SW480 (cell line): ENCODE data around the gene CD302.
"Not testable (repeated sequence)": the region's sequence is repeated elsewhere in the genome, so short reads cannot be mapped to it uniquely, and the experiment has no call there.

ENCODE experiments used
- DNase-seq: peaks from one replicate; pipeline ENCODE4 v3.0.0-alpha.2; 2016; ENCODE audit warnings: low spot score

Gene CD302, protein sequence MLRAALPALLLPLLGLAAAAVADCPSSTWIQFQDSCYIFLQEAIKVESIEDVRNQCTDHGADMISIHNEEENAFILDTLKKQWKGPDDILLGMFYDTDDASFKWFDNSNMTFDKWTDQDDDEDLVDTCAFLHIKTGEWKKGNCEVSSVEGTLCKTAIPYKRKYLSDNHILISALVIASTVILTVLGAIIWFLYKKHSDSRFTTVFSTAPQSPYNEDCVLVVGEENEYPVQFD

DNA sequence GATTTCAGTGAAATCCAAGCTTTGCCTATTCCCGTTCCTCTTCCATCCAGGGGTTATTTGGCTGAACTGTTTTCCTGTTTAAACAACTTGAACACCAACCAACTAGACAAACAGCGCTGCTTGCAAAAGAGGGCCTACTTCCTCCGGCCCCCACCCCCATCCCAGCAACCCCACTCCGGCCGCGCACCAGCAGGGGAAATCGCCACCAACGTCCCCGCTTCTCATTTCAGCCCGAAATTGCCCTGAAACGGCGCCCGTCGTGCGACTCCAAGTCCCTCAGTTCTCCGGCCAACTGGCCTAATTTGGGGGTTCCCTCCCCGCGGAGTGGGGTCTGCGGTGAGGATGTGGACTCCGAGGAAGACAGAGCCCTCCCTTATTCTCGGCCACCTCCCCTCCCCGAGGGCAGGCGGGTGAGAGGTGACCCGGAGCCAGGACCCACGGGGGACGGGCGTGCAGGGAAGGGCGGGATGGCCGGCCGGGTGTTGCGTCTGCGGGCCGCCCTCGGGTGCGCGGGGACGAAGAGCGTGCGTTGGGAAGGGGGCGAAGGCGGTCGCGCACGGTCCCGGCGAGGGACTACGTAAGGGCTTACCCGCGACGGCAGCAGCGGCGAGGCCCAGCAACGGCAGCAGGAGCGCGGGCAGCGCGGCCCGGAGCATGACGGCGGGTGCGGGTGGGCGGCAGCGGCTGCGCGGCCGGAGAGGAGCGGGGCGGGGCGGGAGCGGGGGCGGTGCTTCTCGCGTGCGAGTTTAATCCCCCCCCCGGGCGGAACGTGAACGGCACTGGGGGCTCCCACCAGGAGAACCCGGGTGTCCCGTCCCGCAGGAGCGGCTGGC lies at the start of gene CD302:
TSS of gene CD302 (minus strand) at position 666 of the 833 bp plus-strand sequence. CDS start at position 656, 10 bp downstream.
- DNase-seq: peak; percentile 27

DNA sequence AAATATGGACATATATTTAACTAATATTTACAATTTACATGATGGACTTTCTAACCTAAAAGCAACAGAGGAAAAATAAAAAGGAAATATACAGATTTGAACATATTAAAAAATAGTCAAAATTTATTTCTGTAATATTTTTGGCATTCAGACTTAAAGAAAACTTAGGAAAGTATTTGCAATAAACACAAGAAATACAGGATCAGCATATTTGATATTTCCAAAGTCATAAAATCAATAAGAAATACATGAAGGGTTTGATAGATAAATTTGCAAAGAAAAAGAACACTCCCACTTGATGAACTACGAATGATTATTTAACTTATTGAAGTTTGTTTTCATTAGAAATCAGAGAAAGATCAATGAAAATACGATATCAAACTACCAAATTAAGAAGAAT lies 48.6 kb upstream of the CD302 start:
- no peak for DNase-seq

DNA sequence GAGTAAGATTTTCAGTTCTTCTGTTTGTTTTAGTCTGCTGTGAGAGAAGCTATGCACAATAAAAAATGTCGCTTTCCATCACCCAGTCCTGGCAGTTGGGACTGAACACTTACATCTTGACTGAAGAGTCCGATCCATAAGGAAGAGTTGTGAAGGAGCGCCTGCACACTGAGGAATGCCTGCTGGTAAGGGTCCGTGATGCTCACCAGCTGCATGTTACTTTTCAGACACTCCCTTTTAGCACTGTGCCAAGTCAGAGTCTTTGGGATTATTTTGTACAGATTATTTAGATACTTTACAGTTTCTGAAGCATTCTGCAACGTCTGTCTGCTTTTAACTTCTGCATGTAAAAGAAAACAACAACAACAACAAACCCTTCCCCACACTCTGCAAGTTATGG lies 42.6 kb upstream of the CD302 start:
- no peak for DNase-seq

DNA sequence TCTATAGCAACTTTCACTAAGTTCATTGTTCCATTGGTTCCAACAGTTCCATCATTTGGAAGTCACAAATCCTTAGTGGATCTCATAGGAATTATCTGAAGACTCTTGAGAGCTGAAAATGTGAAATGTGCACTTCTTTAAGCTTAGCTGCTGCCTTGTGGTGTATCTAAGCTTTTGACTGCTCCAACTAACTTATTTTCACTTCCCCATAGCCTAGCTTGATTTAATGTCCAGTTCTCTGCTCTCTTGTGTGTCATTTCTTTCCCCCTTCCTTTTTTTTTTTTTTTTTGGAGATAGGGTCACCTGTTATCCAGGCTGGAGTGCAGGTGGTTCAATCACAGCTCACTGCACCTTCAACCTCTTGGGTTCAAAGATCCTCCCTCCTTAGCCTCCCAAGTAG lies 34.9 kb upstream of the CD302 start:
- no peak for DNase-seq

DNA sequence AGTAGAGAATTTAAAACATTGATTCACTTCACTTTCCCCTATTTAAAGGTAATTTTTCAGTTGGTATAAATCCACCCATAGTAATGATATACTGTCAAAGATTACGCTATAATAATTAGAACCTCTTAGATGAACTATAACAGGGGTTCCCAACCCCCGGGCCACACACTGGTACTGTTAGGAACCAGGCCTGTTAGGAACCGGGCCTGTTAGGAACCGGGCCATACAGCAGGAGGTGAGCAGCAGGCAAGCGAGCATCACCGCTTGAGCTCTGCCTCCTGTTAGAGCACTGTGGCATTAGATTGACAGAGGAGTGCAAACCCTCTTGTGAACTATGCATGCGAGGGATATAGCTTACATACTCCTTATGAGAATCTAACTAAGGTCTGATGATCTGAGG lies 34.0 kb upstream of the CD302 start:
- no peak for DNase-seq

DNA sequence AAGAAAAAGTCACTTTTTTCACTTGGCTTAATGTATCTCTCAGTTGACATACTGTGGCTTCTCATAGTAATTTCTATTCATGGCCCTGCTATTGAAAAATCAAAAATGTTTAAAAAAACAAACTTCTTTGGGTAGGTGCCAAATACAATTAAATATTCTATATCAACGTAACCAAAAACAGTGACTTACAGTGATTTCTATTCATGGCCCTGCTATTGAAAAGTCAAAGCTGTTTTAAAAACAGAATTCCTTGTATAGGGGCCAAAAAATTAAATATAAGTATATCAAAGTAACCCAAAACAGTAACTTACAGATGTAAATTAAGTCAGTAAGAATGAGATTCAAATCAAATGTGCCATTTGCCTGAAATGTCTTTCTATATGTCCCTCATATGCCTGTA lies 31.4 kb upstream of the CD302 start:
- no peak for DNase-seq

DNA sequence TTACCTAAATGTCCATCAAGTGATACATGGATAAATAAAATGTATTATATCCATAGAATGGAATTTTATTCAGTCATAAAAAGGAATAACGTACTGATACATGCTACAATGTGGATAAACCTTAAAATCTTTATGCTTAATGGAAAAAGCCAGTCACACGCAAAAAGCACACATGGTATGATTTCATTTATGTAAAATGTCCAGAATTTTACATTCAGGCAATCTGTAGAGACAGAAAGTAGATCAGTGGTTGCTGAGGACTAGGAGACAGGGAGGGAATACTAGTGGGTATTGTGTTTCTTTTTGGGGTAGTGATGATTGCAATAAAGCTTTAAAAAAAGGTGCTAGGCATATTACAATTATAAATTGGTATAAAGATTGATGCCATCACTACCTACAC lies 30.7 kb upstream of the CD302 start:
- no peak for DNase-seq

DNA sequence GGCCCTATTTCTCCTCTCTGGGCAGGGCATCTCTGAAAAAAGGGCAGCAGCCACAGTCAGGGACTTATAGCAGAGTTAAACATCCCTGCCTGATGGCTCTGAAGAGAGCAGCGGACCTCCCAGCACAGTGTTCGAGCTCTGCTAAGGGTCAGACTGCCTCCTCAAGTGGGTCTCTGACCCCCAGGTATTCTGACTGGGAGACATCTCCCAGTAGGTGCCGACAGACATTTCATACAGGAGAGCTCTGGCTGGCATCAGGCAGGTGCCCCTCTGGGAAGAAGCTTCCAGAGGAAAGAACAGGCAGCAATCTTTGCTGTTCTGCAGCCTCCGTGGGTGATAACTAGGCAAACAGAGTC lies 24.4 kb upstream of the CD302 start:
- DNase-seq: not testable (repeated sequence)

DNA sequence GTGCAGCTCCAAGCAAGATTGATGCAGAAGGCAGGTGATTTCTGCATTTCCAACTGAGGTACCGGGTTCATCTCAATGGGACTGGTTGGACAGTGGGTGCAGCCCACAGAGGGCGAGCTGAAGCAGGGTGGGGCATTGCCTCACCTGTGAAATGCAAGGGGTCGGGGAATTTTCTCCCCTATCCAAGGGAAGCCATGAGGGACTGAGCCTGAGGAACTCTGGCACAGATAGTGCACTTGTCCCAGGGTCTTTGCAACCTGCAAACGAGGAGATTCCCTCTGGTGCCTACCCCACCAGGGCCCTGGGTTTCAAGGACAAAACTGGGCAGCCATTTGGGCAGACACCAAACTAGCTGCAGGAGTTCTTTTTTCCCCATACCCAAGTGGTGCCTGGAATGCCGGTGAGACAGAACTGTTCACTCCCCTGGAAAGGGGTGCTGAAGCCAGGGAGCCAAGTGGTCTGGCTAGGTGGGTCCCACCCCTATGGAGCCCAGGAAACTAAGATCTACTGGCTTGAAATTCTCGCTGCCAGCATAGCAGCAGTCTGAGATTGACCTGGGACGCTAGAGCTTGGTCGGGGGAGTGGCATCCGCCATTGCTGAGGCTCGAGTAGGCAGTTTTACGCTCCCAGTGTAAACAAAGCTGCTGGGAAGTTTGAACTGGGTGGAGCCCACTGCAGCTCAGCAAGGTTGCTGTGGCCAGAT lies 23.9 kb upstream of the CD302 start:
- not testable (repeated sequence) for DNase-seq

DNA sequence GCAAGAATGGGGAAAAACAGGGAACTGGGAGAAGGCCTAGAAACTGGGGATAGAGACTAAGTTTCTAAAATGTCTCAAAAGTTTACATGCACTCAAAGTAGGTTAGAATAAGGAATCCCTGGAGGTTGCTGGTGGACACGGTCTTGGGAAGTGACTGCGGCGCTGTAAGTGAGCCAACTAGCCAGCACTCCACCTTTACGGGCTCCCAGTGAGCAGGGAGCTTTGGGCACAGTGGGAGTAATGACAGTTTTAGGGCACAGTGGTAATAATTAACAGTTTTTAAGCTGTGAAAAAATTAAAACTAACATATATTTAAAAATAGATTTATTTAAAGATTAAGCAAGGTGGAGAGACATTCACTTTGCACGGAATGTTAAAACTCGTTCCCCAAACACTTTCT lies 20.9 kb upstream of the CD302 start:
- DNase-seq: no peak

DNA sequence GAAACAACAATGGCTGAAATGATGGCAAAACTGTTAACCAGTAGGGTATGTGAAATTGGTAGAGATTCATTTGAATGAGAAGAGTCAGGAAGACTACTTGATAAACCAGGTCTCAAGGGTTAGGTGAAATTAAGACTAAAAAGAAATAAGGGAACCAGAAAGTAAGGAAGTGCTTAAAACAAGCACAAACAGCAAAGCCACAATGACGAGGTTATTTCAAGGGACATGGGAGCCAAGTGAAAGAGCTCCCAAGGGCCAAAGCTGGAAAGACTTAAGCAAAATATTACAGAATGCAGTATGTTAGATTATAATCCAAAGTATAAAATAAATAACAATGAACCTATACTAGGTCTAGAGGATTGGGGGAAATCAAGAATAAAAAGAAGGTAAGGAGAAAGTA lies 19.3 kb upstream of the CD302 start:
- DNase-seq: no peak

DNA sequence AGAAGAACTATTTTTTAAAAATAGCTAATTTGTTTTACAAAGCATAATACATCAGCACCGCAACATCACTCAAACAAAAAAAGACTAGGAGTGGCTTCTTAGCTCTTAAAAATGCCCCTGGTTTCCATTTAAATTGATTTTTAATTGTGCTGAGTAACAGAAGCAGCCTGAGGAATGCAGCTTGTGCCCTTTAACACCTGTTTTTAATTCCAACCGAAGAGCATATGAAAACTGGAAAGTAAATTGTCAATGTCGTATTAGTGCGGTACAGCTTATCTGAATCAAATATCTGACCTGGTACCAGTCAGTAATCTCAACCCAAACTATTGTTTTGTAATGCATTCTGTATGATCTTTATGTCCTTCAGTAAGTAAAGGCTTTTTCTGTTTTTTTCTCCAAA lies 13.2 kb upstream of the CD302 start:
- no peak for DNase-seq

DNA sequence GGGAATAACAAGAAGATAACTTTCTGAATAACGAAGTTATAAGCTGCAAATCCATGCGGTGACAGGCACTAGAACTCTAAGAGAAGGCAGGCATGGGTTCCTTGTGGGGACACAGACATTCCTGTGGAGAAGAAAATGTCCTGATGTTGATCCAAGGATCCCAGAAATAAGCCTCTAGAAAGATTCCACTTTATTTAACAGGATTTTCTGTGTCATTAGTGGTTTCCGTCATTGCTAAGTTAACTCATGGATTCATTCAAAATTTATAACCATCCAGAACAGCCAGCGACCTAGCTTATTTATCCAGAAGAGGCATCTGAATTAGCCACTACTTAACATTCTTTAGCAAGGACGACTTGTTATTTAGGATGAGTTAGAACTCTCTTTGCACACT lies 10.0 kb upstream of the CD302 start:
- no peak for DNase-seq

DNA sequence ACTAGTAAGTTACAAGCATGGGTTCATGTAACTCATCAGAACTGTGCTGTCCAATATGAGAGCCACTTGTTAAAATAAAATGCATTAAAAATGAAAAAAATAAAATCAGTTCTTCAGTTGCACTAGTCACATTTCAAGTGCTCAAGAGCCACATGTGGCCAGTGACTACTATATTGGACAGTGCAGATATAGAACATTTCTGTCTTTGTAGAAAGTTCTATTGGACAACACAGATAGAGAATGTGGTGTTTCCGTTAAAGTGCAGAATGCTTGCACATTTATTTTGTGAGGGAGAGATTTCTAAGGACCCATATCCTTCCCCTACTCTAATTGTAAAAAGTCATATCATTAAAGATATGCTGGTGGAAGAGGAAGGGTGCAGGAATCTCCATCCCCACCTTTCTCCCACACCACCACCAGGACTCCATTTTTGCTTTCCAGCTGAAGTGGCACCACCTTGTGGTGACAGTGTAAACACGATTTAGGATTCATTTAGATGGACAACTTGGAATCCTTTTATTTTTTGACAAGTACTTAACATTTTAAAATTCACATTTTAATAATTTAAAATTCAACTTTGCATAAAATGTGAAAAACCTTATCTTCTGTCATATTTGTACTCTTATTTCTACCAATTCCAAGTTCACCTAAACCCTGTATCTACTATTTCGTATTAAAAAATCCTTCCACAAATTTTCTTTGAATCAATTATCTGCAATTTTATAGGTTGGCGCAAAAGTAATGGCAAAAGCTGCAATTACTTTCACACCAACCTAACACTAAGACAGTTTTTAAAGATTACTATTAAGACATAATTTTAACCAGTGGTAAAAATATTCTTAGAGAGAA lies 9.4 kb upstream of the CD302 start:
- peak; percentile 48 for DNase-seq

DNA sequence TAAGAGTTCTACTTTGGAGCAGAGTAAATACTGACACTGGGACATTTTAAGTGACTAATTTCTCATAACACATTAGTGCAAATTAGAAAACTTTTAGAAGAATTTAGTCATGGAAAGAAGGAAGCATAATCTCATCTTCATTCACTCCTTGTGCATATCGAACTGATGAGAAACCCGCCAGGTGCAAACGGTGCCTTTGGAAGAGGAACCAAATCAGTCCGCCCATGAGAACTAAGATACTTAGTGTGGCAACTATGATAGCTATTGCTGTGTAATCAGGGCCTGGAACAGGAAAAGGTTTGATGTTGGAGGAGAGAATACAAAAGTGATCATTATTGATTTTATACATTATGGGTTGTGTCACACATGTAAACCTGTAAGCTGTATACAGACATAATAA lies 6.9 kb upstream of the CD302 start:
- DNase-seq: no peak

DNA sequence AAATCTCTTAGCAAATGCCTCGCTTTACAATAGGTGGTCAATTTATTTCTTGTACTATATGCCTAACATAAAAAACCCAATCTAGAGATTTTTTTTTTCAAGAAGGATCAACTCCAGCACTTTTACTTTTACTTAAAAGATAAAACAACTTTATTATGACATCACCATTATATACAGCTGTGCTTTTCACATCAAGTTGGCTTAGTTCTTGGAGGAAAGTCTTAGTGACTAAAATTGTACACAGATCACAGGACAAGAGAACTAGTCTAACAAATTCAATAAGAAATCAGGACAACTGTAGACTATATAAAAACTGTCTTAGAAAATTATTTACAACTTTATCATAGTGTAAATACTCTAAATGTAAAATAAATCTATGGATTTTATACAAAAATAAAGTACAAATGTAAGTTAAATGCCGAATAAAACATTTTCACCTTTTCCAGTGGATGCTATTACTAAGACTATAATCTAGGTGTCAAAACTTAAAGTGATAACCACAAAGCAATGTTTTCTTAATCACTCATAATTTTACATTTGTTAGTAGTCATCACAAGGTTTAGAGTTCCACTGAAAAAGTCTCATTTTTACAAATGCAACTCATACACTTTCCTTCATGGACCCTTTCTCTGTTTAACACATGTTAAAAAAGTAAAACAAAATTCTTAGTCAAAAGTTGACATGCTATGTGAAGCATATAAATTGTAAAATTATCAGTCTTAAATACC lies 5.4 kb upstream of the CD302 start:
- no peak for DNase-seq

DNA sequence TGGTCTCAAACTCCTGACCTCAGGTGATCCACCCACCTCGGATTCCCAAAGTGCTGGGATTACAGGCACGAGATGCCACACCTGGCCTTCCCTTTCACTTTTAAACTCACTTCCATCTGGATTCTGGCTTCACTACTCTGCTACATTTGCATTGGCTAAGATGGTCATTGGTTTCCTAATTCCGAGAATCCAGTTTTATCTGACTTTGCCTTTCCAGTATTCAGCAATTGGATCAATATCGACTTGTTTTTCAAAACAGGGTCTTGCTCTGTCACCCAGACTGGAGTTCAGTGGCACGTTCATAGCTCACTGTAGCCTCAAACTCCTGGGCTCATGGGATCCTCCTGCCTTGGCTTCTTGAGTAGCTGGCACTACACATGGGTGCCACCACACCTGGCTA lies 4.7 kb upstream of the CD302 start:
- no peak for DNase-seq

DNA sequence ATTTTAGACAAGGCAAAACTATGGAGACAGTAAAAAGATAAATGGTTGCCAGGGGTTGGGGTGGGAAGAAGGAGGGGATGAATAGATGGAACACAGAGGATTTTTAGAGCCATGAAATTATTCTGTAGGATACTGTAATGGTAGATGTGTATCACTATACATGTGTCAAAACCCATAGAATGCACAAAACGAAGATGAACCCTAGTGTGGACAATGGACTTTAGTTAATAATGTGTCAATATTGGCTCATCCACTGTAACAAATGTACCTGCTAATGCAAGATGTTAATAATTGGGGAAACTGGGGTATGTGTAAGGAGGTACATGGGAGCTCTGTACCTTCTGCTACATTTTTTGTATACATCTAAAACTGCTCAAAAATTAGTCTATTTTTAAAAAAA lies 1.8 kb upstream of the CD302 start:
- no peak for DNase-seq

DNA sequence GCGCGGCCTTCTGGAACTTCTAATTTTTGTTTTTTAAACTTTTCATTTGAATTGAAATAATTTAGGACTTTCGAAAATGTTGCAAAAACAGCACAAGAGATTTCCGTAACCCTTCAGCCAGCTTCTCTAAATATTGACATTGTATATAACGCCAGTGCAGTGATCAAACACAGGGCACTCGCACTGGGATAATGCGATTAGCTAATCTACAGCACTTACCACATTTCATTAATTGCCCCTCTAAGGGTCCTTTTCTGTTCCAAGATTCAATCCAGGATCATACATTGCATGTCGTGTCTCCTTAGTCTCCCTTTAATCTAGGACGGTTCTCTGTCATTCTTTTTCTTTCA lies 343 bp upstream of the CD302 start:
- DNase-seq: no peak

DNA sequence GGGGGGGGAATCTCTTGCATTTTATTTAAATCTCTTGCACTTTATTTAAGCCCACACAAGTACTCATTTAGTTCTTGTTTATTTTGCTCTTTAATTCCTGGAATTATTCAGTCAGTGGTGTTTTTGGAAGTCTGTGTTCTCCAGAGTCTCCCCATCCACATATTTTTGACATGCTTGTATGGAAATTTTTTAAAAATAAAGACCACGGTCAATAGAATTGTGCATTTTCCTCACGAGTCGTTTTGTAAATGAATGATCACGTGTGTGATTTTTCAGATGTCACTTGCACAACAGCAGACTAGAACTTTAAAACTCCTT lies 824 bp downstream of the CD302 start:
- DNase-seq: no peak

DNA sequence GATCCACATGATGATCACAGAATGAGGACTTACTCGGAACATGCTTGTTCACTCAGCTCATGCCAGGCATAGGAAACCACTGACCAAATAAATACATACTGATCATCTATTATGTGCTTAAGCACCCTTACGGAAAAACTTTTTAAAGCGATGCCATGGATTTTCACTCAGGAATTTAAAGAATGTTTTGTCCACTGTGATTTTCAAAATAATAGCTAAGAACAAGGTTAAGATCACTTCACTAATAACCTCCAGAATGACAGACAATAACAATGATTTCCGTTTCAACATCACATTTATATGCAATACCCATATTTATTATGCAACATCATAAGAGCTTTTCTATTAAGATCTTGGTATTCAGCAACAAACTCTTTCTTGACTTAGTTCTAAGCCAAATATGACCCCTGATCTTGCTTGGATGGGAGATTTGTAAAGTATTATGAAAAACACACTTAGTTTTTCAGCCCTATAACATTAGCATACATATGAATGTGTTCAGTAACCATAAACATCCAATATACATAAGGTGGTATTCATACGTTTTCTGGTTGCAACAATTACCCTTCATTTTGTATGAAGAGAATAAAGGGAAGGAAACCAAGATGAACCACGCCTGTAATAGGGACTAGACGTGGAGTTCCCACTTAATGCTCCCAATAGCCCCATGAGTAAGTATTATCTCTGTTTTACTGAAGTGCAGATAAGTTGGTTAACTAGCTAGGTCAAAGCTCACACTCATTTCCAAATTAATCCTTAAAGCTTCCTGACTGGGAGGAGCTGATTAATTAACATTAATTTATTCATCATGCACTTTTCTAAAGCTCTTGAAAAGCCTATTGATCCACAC lies 1.9 kb downstream of the CD302 start:
- no peak for DNase-seq
